K562 (cell line): ENCODE results near the gene S100A10. TPM values are rescaled to one million over a fixed set of nuclear protein-coding genes. Genes with fewer than 3 reads are reported as not detected.

Experiments used
- ATAC-seq: fragments of 200-7000 bp; cut with Tn5 transposase; 3 replicates; pipeline ENCODE4 v1.9.1; 2020; ENCODE audit warnings: moderate library complexity
- BruUV-seq: library from RNA; stranded (reverse); fragments of 400-500 nt; replicated peaks from 2 replicates; lab custom pipeline; 2021; lab: Mats Ljungman, UMichigan
- CTCF ChIA-PET: fragments of 300-600 bp; formaldehyde crosslinking; extraction: SDS; loops from one replicate; lab custom pipeline; 2021; ENCODE audit warnings: low intra/inter-chr PET ratio; lab: Yijun Ruan, JAX
- POLR2A ChIA-PET: fragments of 300-600, 350-650 bp; sonication (Branson Sonifier 250); formaldehyde crosslinking; extraction: SDS; loops from one replicate; lab custom pipeline; 2021; ENCODE audit warnings: antibody characterized with exemption, inconsistent platforms; lab: Yijun Ruan, JAX
- DNase-seq, 4 experiments: peaks; one replicate each; pipeline versions ENCODE4 v3.0.0 to v3.0.0-alpha.2; 2011 to 2018; ENCODE audit warnings: low spot score in 3 of 4, mixed read lengths in 3 of 4; ENCODE audit errors: extremely low read depth in 1 of 4
- FAIRE-seq: peaks from 2 replicates; lab custom pipeline; 2011; peaks lifted over from hg19 to GRCh38; lab: Jason Lieb, UNC
- H2AFZ ChIP-seq: 2 replicates; pipeline ENCODE4 v1.6.0; 2011; ENCODE audit warnings: low read depth, low read length, control low read depth, inconsistent platforms
- H3K27ac ChIP-seq: fragments of 200-600 bp; 3 replicates; pipeline ENCODE4 v1.8.0; 2011; ENCODE audit warnings: low read depth, mild to moderate bottlenecking, control low read depth, inconsistent platforms, low read length, moderate library complexity, mixed read lengths; ENCODE audit errors: extremely low read depth
- H3K27me3 ChIP-seq, 2 experiments: fragments of 300-600 bp in 1 of 2; 2 replicates in 1 of 2; 3 replicates in 1 of 2; pipeline versions ENCODE4 v1.6.0 to v1.8.0; 2011; ENCODE audit warnings: inconsistent platforms in 2 of 2, low read length in 2 of 2, mild to moderate bottlenecking in 1 of 2, mixed read lengths in 1 of 2, moderate library complexity in 1 of 2; ENCODE audit not compliant: control insufficient read depth in 2 of 2, insufficient read depth in 2 of 2
- H3K36me3 ChIP-seq: fragments of 300-600 bp; 3 replicates; pipeline ENCODE4 v1.8.0; 2011; ENCODE audit warnings: mild to moderate bottlenecking, low read length, inconsistent platforms; ENCODE audit not compliant: control insufficient read depth, insufficient read depth
- H3K4me1 ChIP-seq, 2 experiments: fragments of 200-600 bp in 1 of 2; replicated peaks in 1 of 2; 2 replicates in 1 of 2; 3 replicates in 1 of 2; pipeline versions ENCODE4 v1.5.1 to v1.8.0; 2011; ENCODE audit warnings: inconsistent platforms in 2 of 2, low read length in 2 of 2, mild to moderate bottlenecking in 1 of 2, mixed read lengths in 1 of 2, moderate library complexity in 1 of 2; ENCODE audit not compliant: control insufficient read depth in 2 of 2, insufficient read depth in 2 of 2
- H3K4me2 ChIP-seq: 2 replicates; pipeline ENCODE4 v1.6.1; 2011; ENCODE audit warnings: low read length, control low read depth, inconsistent platforms, mixed read lengths; ENCODE audit not compliant: insufficient read depth
- H3K4me3 ChIP-seq: fragments of 200-600 bp; sonication (generic), shearing (Covaris generic); 2 replicates; pipeline ENCODE4 v1.5.1; 2016; ENCODE audit warnings: control low read depth, inconsistent platforms
- H3K79me2 ChIP-seq: fragments of 200-600 bp; 3 replicates; pipeline ENCODE4 v1.8.0; 2011; ENCODE audit warnings: low read length, inconsistent platforms; ENCODE audit not compliant: control insufficient read depth, insufficient read depth
- H3K9ac ChIP-seq, 2 experiments: 2 replicates each; pipeline versions ENCODE4 v1.6.0 to v1.6.1; 2011; ENCODE audit warnings: low read depth in 2 of 2, low read length in 2 of 2, control low read depth in 1 of 2, inconsistent platforms in 1 of 2, mild to moderate bottlenecking in 1 of 2, mixed read lengths in 1 of 2; ENCODE audit not compliant: insufficient read depth in 1 of 2
- H3K9me1 ChIP-seq: one replicate; pipeline ENCODE4 v1.6.0; 2011; ENCODE audit warnings: inconsistent platforms, mild to moderate bottlenecking, low read length, moderate library complexity; ENCODE audit not compliant: control insufficient read depth, insufficient read depth
- H3K9me3 ChIP-seq: replicated peaks from 2 replicates; pipeline ENCODE4 v1.5.1; 2011; ENCODE audit warnings: low read depth, low read length, inconsistent platforms; ENCODE audit not compliant: control insufficient read depth, insufficient read depth
- H4K20me1 ChIP-seq: replicated peaks from 2 replicates; pipeline ENCODE4 v1.6.1; 2011; ENCODE audit warnings: low read length, inconsistent platforms, mixed read lengths; ENCODE audit not compliant: control insufficient read depth, insufficient read depth
- MAX ChIP-seq: sonication (generic); formaldehyde crosslinking; IDR thresholded peaks from 2 replicates; pipeline ENCODE4 v1.9.0; 2022; ENCODE audit warnings: mild to moderate bottlenecking, missing genetic modification reagents
- NR1H2 ChIP-seq: sonication (generic); formaldehyde crosslinking; IDR thresholded peaks from 2 replicates; pipeline ENCODE4 v1.4.0; 2020; ENCODE audit warnings: mild to moderate bottlenecking, missing genetic modification reagents
- RAD51 ChIP-seq: fragments of 450-650 bp; IDR thresholded peaks from 2 replicates; pipeline ENCODE4 v1.7.1; 2016; ENCODE audit warnings: low read depth, mild to moderate bottlenecking, borderline replicate concordance
- TBL1XR1 ChIP-seq, 2 experiments: IDR thresholded peaks; 2 replicates each; pipeline ENCODE4 v1.6.1; 2012; ENCODE audit warnings: improper control_type of control experiment in 2 of 2, low read length in 2 of 2, mild to moderate bottlenecking in 1 of 2
- ZBTB40 ChIP-seq, 2 experiments: fragments of 450-650 bp in 1 of 2; sonication (generic) in 1 of 2; formaldehyde crosslinking in 1 of 2; IDR thresholded peaks; 2 replicates each; pipeline versions ENCODE4 v1.7.1 to v1.9.0; 2016 to 2022; ENCODE audit warnings: inconsistent platforms in 1 of 2, mild to moderate bottlenecking in 1 of 2, missing genetic modification reagents in 1 of 2
- WGBS: fragments of 100-300 bp; shearing (Covaris generic); methylation state at CpG from one replicate; pipeline ENCODE4 v1.1.6; 2016; ENCODE audit warnings: low coverage, mixed read lengths; ENCODE audit not compliant: insufficient coverage; ENCODE audit errors: missing lambda C conversion rate; 5-methylcytosine and 5-hydroxymethylcytosine counted together
- in situ Hi-C: fragments of 300-500 bp; cut with MboI; formaldehyde crosslinking; loops from 4 replicates; pipeline ENCODE4 v1.15.0; 2018; ENCODE audit warnings: inconsistent platforms, mixed read lengths
- intact Hi-C: fragments of 100-400 bp; cut with micrococcal nuclease; formaldehyde crosslinking; loops from 2 replicates; pipeline ENCODE4 v1.14.2; 2022
- polyA plus RNA-seq, 8 experiments: library from polyadenylated mRNA; depleted of rRNA in 4 of 8; stranded (reverse) in 5 of 8; unstranded in 3 of 8; fragments of >200 nt; fragmentation: Nextera tagmentation in 2 of 8; fragmentation: Illumina TruSeq in 1 of 8; extraction: Ambion mirVana in 2 of 8; extraction: Trizol in 1 of 8; gene quantifications; 2 replicates each; pipeline versions ENCODE4 v1.2.1 to v1.2.3, GENCODE V29; 2011 to 2014; ENCODE audit warnings: inconsistent platforms in 1 of 8, missing spikeins in 1 of 8
- total RNA-seq, 7 experiments: library from RNA; depleted of rRNA in 6 of 7; stranded (reverse); fragments of >200 nt in 6 of 7; fragmentation: Illumina TruSeq in 2 of 7; extraction: Trizol in 2 of 7; gene quantifications; 2 replicates each; pipeline versions ENCODE4 v1.2.1 to v1.2.3, GENCODE V29; 2011 to 2021; ENCODE audit warnings: low replicate concordance in 1 of 7
- TF ChIP-seq, protein P1 (sequence below): sonication (generic); formaldehyde crosslinking; IDR thresholded peaks from 2 replicates; pipeline ENCODE4 v1.8.0; 2023; ENCODE audit warnings: mild to moderate bottlenecking, missing genetic modification reagents

S100A10 gene
- total and polyA plus RNA-seq, 9 of the 15 experiments (the other 6 are each of a cell fraction or from before 2014, with no cell fraction given) = 0.32 to 1.6 (median 0.50) TPM; not detected in 3

GRCh38 chr1:152003846-152004442 lies 10.3 kb upstream of the S100A10 start (continued):
- no peak for TF ChIP-seq NR1H2
- TF ChIP-seq, all 486 proteins: peak for 3

GRCh38 chr1:152002960-152003359 lies 9.3 kb upstream of the S100A10 start:
- BruUV-seq = no TSS peak
- no peaks in the 10 kb centered on the region for H3K9me1 ChIP-seq
- 0% methylated on average over 3 of the region's 3 CpGs for WGBS
- ChIA-PET CTCF (no interaction called here), POLR2A (interaction anchor here (0.6 to 1.1 kb wide), 3 partner anchors 14 to 1270 kb away, joined by 3 to 6 read pairs (median 3); no protein-coding TSS in a partner anchor)
- H3K4me3 ChIP-seq = no peak overlapping the region
- in situ Hi-C loops (no loop called here), intact Hi-C loops (no loop called here)
- ATAC-seq (no peak), DNase-seq (no peak), FAIRE-seq (no peak)
- H3K79me2 ChIP-seq = no peaks in the 10 kb centered on the region
- H3K27ac ChIP-seq = no peak overlapping the region
- no peak overlapping the region for H3K4me2 ChIP-seq
- H3K9ac ChIP-seq = no peak overlapping the region
- no peaks in the 10 kb centered on the region for H4K20me1 ChIP-seq
- no peaks in the 10 kb centered on the region for H3K4me1 ChIP-seq
- H3K36me3 ChIP-seq = no peaks in the 10 kb centered on the region
- no peak overlapping the region for H2AFZ ChIP-seq
- peaks cover 15 to 16% of the 10 kb centered on the region in 2 experiments; a peak in 4 of 5 replicates for H3K27me3 ChIP-seq
- H3K9me3 ChIP-seq = no peaks in the 10 kb centered on the region
- TF ChIP-seq MAX (no peak), TBL1XR1 (IDR thresholded peaks at IDR 0.05; ENCODE audit: low read length in 2 of 2) (no peak), ZBTB40 (IDR thresholded peaks at IDR 0.05) (no peak), ZBTB40 (CRISPR knock-in tag; IDR thresholded peaks at IDR 0.05) (no peak), RAD51 (no peak)
- TF ChIP-seq, protein P1, sequence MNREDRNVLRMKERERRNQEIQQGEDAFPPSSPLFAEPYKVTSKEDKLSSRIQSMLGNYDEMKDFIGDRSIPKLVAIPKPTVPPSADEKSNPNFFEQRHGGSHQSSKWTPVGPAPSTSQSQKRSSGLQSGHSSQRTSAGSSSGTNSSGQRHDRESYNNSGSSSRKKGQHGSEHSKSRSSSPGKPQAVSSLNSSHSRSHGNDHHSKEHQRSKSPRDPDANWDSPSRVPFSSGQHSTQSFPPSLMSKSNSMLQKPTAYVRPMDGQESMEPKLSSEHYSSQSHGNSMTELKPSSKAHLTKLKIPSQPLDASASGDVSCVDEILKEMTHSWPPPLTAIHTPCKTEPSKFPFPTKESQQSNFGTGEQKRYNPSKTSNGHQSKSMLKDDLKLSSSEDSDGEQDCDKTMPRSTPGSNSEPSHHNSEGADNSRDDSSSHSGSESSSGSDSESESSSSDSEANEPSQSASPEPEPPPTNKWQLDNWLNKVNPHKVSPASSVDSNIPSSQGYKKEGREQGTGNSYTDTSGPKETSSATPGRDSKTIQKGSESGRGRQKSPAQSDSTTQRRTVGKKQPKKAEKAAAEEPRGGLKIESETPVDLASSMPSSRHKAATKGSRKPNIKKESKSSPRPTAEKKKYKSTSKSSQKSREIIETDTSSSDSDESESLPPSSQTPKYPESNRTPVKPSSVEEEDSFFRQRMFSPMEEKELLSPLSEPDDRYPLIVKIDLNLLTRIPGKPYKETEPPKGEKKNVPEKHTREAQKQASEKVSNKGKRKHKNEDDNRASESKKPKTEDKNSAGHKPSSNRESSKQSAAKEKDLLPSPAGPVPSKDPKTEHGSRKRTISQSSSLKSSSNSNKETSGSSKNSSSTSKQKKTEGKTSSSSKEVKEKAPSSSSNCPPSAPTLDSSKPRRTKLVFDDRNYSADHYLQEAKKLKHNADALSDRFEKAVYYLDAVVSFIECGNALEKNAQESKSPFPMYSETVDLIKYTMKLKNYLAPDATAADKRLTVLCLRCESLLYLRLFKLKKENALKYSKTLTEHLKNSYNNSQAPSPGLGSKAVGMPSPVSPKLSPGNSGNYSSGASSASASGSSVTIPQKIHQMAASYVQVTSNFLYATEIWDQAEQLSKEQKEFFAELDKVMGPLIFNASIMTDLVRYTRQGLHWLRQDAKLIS (CRISPR knock-in tag) = no peak
